Trophoblast cell (in vitro differentiated cells and primary cell): ENCODE data around the gene KIF1B.
A peak's percentile ranks its signal among the peaks of the same experiment; 100 is the strongest.
"Not testable (repeated sequence)": the region's sequence is repeated elsewhere in the genome, so short reads cannot be mapped to it uniquely, and the experiment has no call there.

Experiments used
- DNase-seq, 2 donors: peaks; one replicate each; pipeline ENCODE4 v3.0.0-alpha.2; 2016
- H2AFZ ChIP-seq: 2 replicates; pipeline ENCODE4 v1.6.1; 2013; ENCODE audit warnings: low read length, moderate library complexity, mild to moderate bottlenecking; ENCODE audit not compliant: insufficient read depth, poor library complexity
- H2AK5ac ChIP-seq: 2 replicates; pipeline ENCODE4 v1.6.1; 2013; ENCODE audit warnings: mild to moderate bottlenecking, low read length
- H2BK120ac ChIP-seq: 2 replicates; pipeline ENCODE4 v1.6.1; 2013; ENCODE audit warnings: low read length, mild to moderate bottlenecking, moderate library complexity; ENCODE audit not compliant: insufficient read depth, poor library complexity
- H2BK12ac ChIP-seq: 2 replicates; pipeline ENCODE4 v1.6.1; 2013; ENCODE audit warnings: mild to moderate bottlenecking, low read length, moderate library complexity
- H2BK5ac ChIP-seq: 2 replicates; pipeline ENCODE4 v1.6.1; 2013; ENCODE audit warnings: low read length, low read depth, moderate library complexity, mild to moderate bottlenecking; ENCODE audit not compliant: poor library complexity
- H3K14ac ChIP-seq: 2 replicates; pipeline ENCODE4 v1.6.1; 2013; ENCODE audit warnings: mild to moderate bottlenecking, low read length
- H3K18ac ChIP-seq: 2 replicates; pipeline ENCODE4 v1.6.1; 2013; ENCODE audit warnings: mild to moderate bottlenecking, low read length
- H3K23ac ChIP-seq: 2 replicates; pipeline ENCODE4 v1.6.1; 2013; ENCODE audit warnings: low read length
- H3K27ac ChIP-seq: 2 replicates; pipeline ENCODE4 v1.5.1; 2013; ENCODE audit warnings: low read depth, mild to moderate bottlenecking, inconsistent platforms, low read length, moderate library complexity
- H3K27me3 ChIP-seq: 2 replicates; pipeline ENCODE4 v1.6.1; 2013; ENCODE audit warnings: inconsistent platforms, mild to moderate bottlenecking, low read length, moderate library complexity; ENCODE audit not compliant: insufficient read depth
- H3K36me3 ChIP-seq, 2 experiments: 1 replicate in 1 of 2; 2 replicates in 1 of 2; pipeline ENCODE4 v1.6.1; 2013; ENCODE audit warnings: low read length in 2 of 2, mild to moderate bottlenecking in 2 of 2, moderate library complexity in 1 of 2; ENCODE audit not compliant: insufficient read depth in 2 of 2, control insufficient read depth in 1 of 2
- H3K4ac ChIP-seq: 2 replicates; pipeline ENCODE4 v1.6.1; 2013; ENCODE audit warnings: low read depth, mild to moderate bottlenecking, low read length, moderate library complexity
- H3K4me1 ChIP-seq, 2 experiments: 1 replicate in 1 of 2; 2 replicates in 1 of 2; pipeline ENCODE4 v1.6.1; 2013; ENCODE audit warnings: low read length in 2 of 2, mild to moderate bottlenecking in 2 of 2, moderate library complexity in 1 of 2; ENCODE audit not compliant: insufficient read depth in 2 of 2, control insufficient read depth in 1 of 2
- H3K4me2 ChIP-seq: 2 replicates; pipeline ENCODE4 v1.6.1; 2013; ENCODE audit warnings: inconsistent platforms, mild to moderate bottlenecking, low read length, moderate library complexity
- H3K4me3 ChIP-seq: 2 replicates; pipeline ENCODE4 v1.5.1; 2013; ENCODE audit warnings: mild to moderate bottlenecking, low read depth, low read length, inconsistent platforms
- H3K79me1 ChIP-seq: one replicate; pipeline ENCODE4 v1.6.1; 2013; ENCODE audit warnings: low read length
- H3K79me2 ChIP-seq: 2 replicates; pipeline ENCODE4 v1.6.1; 2013; ENCODE audit warnings: low read length, mild to moderate bottlenecking; ENCODE audit not compliant: control insufficient read depth, insufficient read depth, poor library complexity
- H3K9ac ChIP-seq: 2 replicates; pipeline ENCODE4 v1.6.1; 2013; ENCODE audit warnings: mild to moderate bottlenecking, low read length
- H3K9me3 ChIP-seq: 2 replicates; pipeline ENCODE4 v1.6.1; 2013; ENCODE audit warnings: low read depth, mild to moderate bottlenecking, control low read depth, inconsistent platforms, low read length; ENCODE audit not compliant: insufficient read depth
- H4K12ac ChIP-seq: 2 replicates; pipeline ENCODE4 v1.6.1; 2013; ENCODE audit warnings: low read depth, mild to moderate bottlenecking, low read length, moderate library complexity
- H4K8ac ChIP-seq: 2 replicates; pipeline ENCODE4 v1.6.1; 2013; ENCODE audit warnings: low read depth, mild to moderate bottlenecking, low read length, moderate library complexity
- H4K91ac ChIP-seq: one replicate; pipeline ENCODE4 v1.6.1; 2013; ENCODE audit warnings: low read depth, mild to moderate bottlenecking, low read length, moderate library complexity
- WGBS: extraction: QIAGEN DNeasy Blood & Tissue Kit; methylation state at CpG from one replicate; pipeline ENCODE4 v1.1.7; 2013; ENCODE audit warnings: missing lambda C conversion rate; ENCODE audit not compliant: insufficient read length, insufficient coverage; ENCODE audit errors: extremely low coverage; 5-methylcytosine and 5-hydroxymethylcytosine counted together

KIF1B gene

DNA sequence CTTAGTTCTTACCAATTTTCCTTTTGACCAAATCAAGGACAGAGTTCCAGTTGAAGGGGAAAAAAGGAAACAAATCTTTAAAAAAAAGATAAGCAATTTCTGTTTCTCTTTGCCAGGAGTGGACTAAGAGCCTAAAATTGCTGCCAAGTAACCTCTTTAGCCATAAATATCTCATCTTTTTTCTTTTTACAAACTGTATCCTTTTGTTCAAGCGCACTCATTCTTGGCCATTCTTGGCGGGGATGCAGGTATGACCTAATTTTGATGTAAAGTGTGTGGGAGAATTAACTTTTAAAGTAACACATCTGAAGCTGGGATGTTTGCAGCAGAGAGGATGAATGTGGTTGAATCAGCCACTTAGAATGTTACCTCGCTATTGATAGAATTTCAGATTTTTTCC lies 13.4 kb upstream of the KIF1B start:
- peaks cover 2 to 3% of the 10 kb centered on the region in 2 experiments for H3K4me1 ChIP-seq
- H2BK5ac ChIP-seq: no peak overlapping the region
- no peaks in the 10 kb centered on the region for H3K9me3 ChIP-seq
- no peak overlapping the region for H2AFZ ChIP-seq
- H3K14ac ChIP-seq: no peak overlapping the region
- H3K4ac ChIP-seq: no peak overlapping the region
- no peaks in the 10 kb centered on the region for H3K36me3 ChIP-seq
- H3K4me3 ChIP-seq: no peak overlapping the region
- DNase-seq: no peak
- no peak overlapping the region for H3K23ac ChIP-seq
- no peak overlapping the region for H4K8ac ChIP-seq
- no peak overlapping the region for H3K4me2 ChIP-seq
- no peak overlapping the region for H3K18ac ChIP-seq
- no peaks in the 10 kb centered on the region for H3K79me1 ChIP-seq
- no peak overlapping the region for H2BK120ac ChIP-seq
- H2AK5ac ChIP-seq: no peak overlapping the region
- no peak overlapping the region for H2BK12ac ChIP-seq
- H4K91ac ChIP-seq: no peak overlapping the region
- no peaks in the 10 kb centered on the region for H3K79me2 ChIP-seq
- no peak overlapping the region for H4K12ac ChIP-seq
- no peak overlapping the region for H3K9ac ChIP-seq
- no peaks in the 10 kb centered on the region for H3K27me3 ChIP-seq
- no CpG with 5 or more reads among the region's 3 CpGs for WGBS
- no peak overlapping the region for H3K27ac ChIP-seq

DNA sequence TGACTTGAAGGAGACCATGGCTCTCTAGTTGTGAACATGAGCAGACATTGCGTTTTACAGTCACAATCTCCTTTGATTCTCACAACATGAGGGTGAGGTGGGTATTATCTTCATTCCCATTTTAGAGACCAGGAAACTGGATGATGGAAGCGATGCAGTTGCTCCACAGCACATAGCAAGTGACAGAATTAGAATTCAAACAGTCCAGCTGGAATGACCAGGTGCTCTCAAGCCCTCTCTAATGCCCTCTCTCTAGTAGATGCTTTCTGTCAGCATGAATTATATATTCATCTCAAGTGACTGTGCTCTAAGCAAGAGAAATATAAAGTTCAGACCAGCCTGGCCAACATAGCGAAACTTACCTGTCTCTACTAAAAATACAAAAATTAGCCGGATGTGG lies 9.8 kb upstream of the KIF1B start:
- Histone ChIP-seq H4K8ac (no peak overlapping the region), H3K27me3 (no peaks in the 10 kb centered on the region)

DNA sequence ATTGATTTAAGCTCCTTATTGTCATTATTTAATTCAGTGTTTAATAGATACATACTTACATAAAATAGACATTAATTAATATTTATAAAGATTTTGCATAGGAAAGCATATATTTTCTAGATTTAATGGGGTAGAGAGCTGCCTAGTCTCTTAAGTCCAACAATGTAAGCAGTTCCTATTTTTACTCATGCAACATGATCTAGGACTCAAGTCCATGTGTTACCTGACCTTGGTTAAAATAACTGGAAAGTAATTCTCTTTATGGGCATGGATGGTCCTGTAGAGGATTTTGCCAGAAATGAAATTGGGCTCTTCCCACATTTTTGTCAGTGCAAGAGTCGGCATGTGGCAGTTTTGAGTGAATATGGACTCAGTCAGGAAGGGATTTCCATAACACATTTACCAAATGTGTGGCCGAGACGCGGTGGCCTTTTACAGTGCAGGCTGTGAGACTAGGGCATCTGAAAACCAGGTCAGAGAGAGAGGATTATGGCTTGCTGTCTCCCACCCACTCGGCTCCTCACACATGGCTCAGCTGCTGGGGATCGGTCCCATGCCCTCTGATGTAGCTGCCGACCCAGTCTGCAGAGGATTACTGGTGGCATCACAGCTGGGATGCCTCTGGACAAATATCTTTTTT lies 6.2 kb upstream of the KIF1B start:
- Histone ChIP-seq H2BK120ac (no peak overlapping the region), H3K27me3 (no peaks in the 10 kb centered on the region), H2BK5ac (no peak overlapping the region), H3K4me2 (no peak overlapping the region), H4K12ac (no peak overlapping the region), H3K36me3 (no peaks in the 10 kb centered on the region), H2AFZ (no peak overlapping the region), H3K9ac (no peak overlapping the region), H3K23ac (no peak overlapping the region), H3K79me2 (no peaks in the 10 kb centered on the region), H2AK5ac (no peak overlapping the region), H3K4me3 (no peak overlapping the region), H2BK12ac (no peak overlapping the region), H3K4me1 (no peaks in the 10 kb centered on the region), H3K4ac (no peak overlapping the region), H3K9me3 (no peaks in the 10 kb centered on the region), H3K27ac (no peak overlapping the region), H3K79me1 (no peaks in the 10 kb centered on the region), H3K18ac (no peak overlapping the region), H4K8ac (no peak overlapping the region), H3K14ac (no peak overlapping the region), H4K91ac (no peak overlapping the region)
- no peak for DNase-seq
- no CpG with 5 or more reads among the region's 7 CpGs for WGBS

More for the DNA sequence above, 9.8 kb upstream of the KIF1B start:
- no peaks in the 10 kb centered on the region for H3K79me2 ChIP-seq
- H4K91ac ChIP-seq: no peak overlapping the region
- no peak overlapping the region for H3K14ac ChIP-seq
- WGBS: no CpG with 5 or more reads among the region's 4 CpGs
- H3K23ac ChIP-seq: no peak overlapping the region
- no peak overlapping the region for H3K18ac ChIP-seq
- no peaks in the 10 kb centered on the region for H3K4me1 ChIP-seq
- H3K4me3 ChIP-seq: no peak overlapping the region
- no peak overlapping the region for H3K9ac ChIP-seq
- H3K9me3 ChIP-seq: no peaks in the 10 kb centered on the region
- no peak overlapping the region for H3K4ac ChIP-seq
- no peak overlapping the region for H4K12ac ChIP-seq
- H2AFZ ChIP-seq: no peak overlapping the region
- H2BK120ac ChIP-seq: no peak overlapping the region
- H3K36me3 ChIP-seq: no peaks in the 10 kb centered on the region
- H2BK5ac ChIP-seq: no peak overlapping the region
- no peak overlapping the region for H2BK12ac ChIP-seq
- no peaks in the 10 kb centered on the region for H3K79me1 ChIP-seq
- peak in 1 of 2 donors; percentile 29 for DNase-seq
- no peak overlapping the region for H3K4me2 ChIP-seq
- H3K27ac ChIP-seq: no peak overlapping the region
- H2AK5ac ChIP-seq: no peak overlapping the region

DNA sequence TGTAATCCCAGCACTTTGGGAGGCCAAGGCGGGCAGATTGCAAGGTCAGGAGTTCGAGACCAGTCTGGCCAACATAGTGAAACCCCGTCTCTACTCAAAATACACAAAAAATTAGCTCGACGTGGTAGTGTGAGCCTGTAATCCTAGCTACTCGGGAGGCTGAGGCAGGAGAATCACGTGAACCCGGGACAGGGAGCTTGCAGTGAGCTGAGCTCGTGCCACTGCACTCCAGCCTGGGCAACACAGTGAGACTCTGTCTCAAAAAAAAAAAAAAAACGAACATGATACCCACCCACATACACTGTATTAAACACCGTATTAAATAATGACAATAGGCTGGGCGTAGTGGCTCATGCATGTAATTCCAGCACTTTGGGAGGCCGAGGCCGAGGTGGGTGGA lies 5.2 kb upstream of the KIF1B start:
- H2AK5ac ChIP-seq, H4K91ac ChIP-seq, H3K4ac ChIP-seq, H4K12ac ChIP-seq, H2BK5ac ChIP-seq, H3K23ac ChIP-seq, DNase-seq, H3K14ac ChIP-seq, H2BK120ac ChIP-seq, H3K4me1 ChIP-seq, H3K9ac ChIP-seq, H3K27me3 ChIP-seq, H3K4me2 ChIP-seq, H3K9me3 ChIP-seq, H2BK12ac ChIP-seq, H4K8ac ChIP-seq, H2AFZ ChIP-seq, H3K18ac ChIP-seq, H3K79me2 ChIP-seq, H3K4me3 ChIP-seq, H3K79me1 ChIP-seq, H3K36me3 ChIP-seq, H3K27ac ChIP-seq: not testable (repeated sequence)
- no CpG with 5 or more reads among the region's 14 CpGs for WGBS
